ENCODE measurements around the gene CHPF2.

GRCh38 chr7:151206914-151207313, 25.4 kb upstream of the CHPF2 start:
- TF ChIP-seq CTCF (IDR thresholded peaks at IDR 0.05; ENCODE audit: insufficient read depth, low read depth, low read length) (no peak), EZH2 (IDR thresholded peaks at IDR 0.05; ENCODE audit: insufficient read depth, low read length) (no peak)
